Mucosa of stomach (tissue), 1 donor: ENCODE measurements around the gene CFAP58.

Experiments
- H3K27me3 ChIP-seq: one replicate; pipeline ENCODE4 v1.7.0; 2013; ENCODE audit warnings: mild to moderate bottlenecking, low read length; ENCODE audit not compliant: control insufficient read depth, insufficient read depth
- H3K36me3 ChIP-seq: one replicate; pipeline ENCODE4 v1.7.0; 2013; ENCODE audit warnings: low read length; ENCODE audit not compliant: control insufficient read depth, insufficient read depth
- H3K4me1 ChIP-seq: one replicate; pipeline ENCODE4 v1.7.0; 2013; ENCODE audit warnings: mild to moderate bottlenecking, low read length; ENCODE audit not compliant: control insufficient read depth, insufficient read depth
- H3K4me3 ChIP-seq: one replicate; pipeline ENCODE4 v1.7.0; 2013; ENCODE audit warnings: low read length
- H3K9ac ChIP-seq: one replicate; pipeline ENCODE4 v1.7.0; 2013; ENCODE audit warnings: mild to moderate bottlenecking, low read length, moderate library complexity
- H3K9me3 ChIP-seq: one replicate; pipeline ENCODE4 v1.7.0; 2013; ENCODE audit warnings: mild to moderate bottlenecking, low read length, moderate library complexity; ENCODE audit not compliant: control insufficient read depth
- donor health status: Pancreatic carcinoma.

CFAP58 gene

GRCh38 chr10:104340641-104341040 is 13.0 kb upstream of the CFAP58 start:
- Histone ChIP-seq H3K9me3 (no peaks in the 10 kb centered on the region), H3K9ac (peak overlapping the region; percentile 41)

GRCh38 chr10:104342941-104343411 is 10.7 kb upstream of the CFAP58 start:
- no peaks in the 10 kb centered on the region for H3K27me3 ChIP-seq
- no peaks in the 10 kb centered on the region for H3K36me3 ChIP-seq
- H3K4me3 ChIP-seq, result no peak overlapping the region
- H3K4me1 ChIP-seq, result peaks cover 19% of the 10 kb centered on the region
- H3K9me3 ChIP-seq, result no peaks in the 10 kb centered on the region
- H3K9ac ChIP-seq, result no peak overlapping the region

More at GRCh38 chr10:104340641-104341040, 13.0 kb upstream of the CFAP58 start:
- peaks cover 24% of the 10 kb centered on the region for H3K4me1 ChIP-seq
- no peaks in the 10 kb centered on the region for H3K36me3 ChIP-seq
- no peak overlapping the region for H3K4me3 ChIP-seq
- H3K27me3 ChIP-seq, result no peaks in the 10 kb centered on the region

- Histone ChIP-seq H3K4me1 (peaks cover 16% of the 10 kb centered on the region), H3K9ac (no peak overlapping the region)
Observed at GRCh38 chr10:104344219-104344618, 9.4 kb upstream of the CFAP58 start.

GRCh38 chr10:104345515-104345914 is 8.1 kb upstream of the CFAP58 start:
- H3K9ac ChIP-seq, result no peak overlapping the region
- H3K27me3 ChIP-seq, result no peaks in the 10 kb centered on the region
- H3K9me3 ChIP-seq, result no peaks in the 10 kb centered on the region
- H3K36me3 ChIP-seq, result no peaks in the 10 kb centered on the region
- peaks cover 13% of the 10 kb centered on the region for H3K4me1 ChIP-seq
- no peak overlapping the region for H3K4me3 ChIP-seq

More at GRCh38 chr10:104344219-104344618, 9.4 kb upstream of the CFAP58 start:
- H3K36me3 ChIP-seq, result no peaks in the 10 kb centered on the region
- H3K27me3 ChIP-seq, result no peaks in the 10 kb centered on the region
- no peaks in the 10 kb centered on the region for H3K9me3 ChIP-seq
- no peak overlapping the region for H3K4me3 ChIP-seq

GRCh38 chr10:104345941-104346340 is 7.7 kb upstream of the CFAP58 start:
- no peaks in the 10 kb centered on the region for H3K9me3 ChIP-seq
- H3K27me3 ChIP-seq, result no peaks in the 10 kb centered on the region
- no peak overlapping the region for H3K9ac ChIP-seq
- H3K4me3 ChIP-seq, result no peak overlapping the region
- no peaks in the 10 kb centered on the region for H3K36me3 ChIP-seq
- H3K4me1 ChIP-seq, result peaks cover 9% of the 10 kb centered on the region

- Histone ChIP-seq H3K9ac (no peak overlapping the region), H3K9me3 (no peaks in the 10 kb centered on the region)
Observed at GRCh38 chr10:104347295-104348045, 6.2 kb upstream of the CFAP58 start.

GRCh38 chr10:104348601-104349000 is 5.0 kb upstream of the CFAP58 start:
- Histone ChIP-seq H3K36me3 (no peaks in the 10 kb centered on the region), H3K4me3 (no peak overlapping the region), H3K9ac (no peak overlapping the region), H3K9me3 (no peaks in the 10 kb centered on the region), H3K27me3 (no peaks in the 10 kb centered on the region), H3K4me1 (peaks cover 14% of the 10 kb centered on the region)

More at GRCh38 chr10:104347295-104348045, 6.2 kb upstream of the CFAP58 start:
- Histone ChIP-seq H3K4me3 (no peak overlapping the region), H3K36me3 (no peaks in the 10 kb centered on the region), H3K4me1 (peaks cover 11% of the 10 kb centered on the region), H3K27me3 (no peaks in the 10 kb centered on the region)

GRCh38 chr10:104349623-104350126 is 4.0 kb upstream of the CFAP58 start:
- H3K4me3 ChIP-seq, result no peak overlapping the region
- no peaks in the 10 kb centered on the region for H3K9me3 ChIP-seq
- peaks cover 18% of the 10 kb centered on the region for H3K4me1 ChIP-seq
- H3K27me3 ChIP-seq, result no peaks in the 10 kb centered on the region
- H3K36me3 ChIP-seq, result no peaks in the 10 kb centered on the region
- no peak overlapping the region for H3K9ac ChIP-seq

GRCh38 chr10:104350127-104350635 is 3.5 kb upstream of the CFAP58 start:
- H3K9ac ChIP-seq, result no peak overlapping the region

GRCh38 chr10:104351061-104351702 is 2.5 kb upstream of the CFAP58 start:
- H3K9ac ChIP-seq, result no peak overlapping the region
- H3K27me3 ChIP-seq, result no peaks in the 10 kb centered on the region
- H3K9me3 ChIP-seq, result no peaks in the 10 kb centered on the region
- peaks cover 18% of the 10 kb centered on the region for H3K4me1 ChIP-seq
- H3K4me3 ChIP-seq, result no peak overlapping the region
- H3K36me3 ChIP-seq, result no peaks in the 10 kb centered on the region

More at GRCh38 chr10:104350127-104350635, 3.5 kb upstream of the CFAP58 start:
- no peak overlapping the region for H3K4me3 ChIP-seq
- peaks cover 18% of the 10 kb centered on the region for H3K4me1 ChIP-seq
- H3K27me3 ChIP-seq, result no peaks in the 10 kb centered on the region
- H3K36me3 ChIP-seq, result no peaks in the 10 kb centered on the region
- H3K9me3 ChIP-seq, result no peaks in the 10 kb centered on the region

GRCh38 chr10:104351919-104352318 is 1.7 kb upstream of the CFAP58 start:
- Histone ChIP-seq H3K9me3 (no peaks in the 10 kb centered on the region), H3K9ac (no peak overlapping the region), H3K36me3 (no peaks in the 10 kb centered on the region), H3K4me1 (peaks cover 18% of the 10 kb centered on the region), H3K27me3 (no peaks in the 10 kb centered on the region), H3K4me3 (no peak overlapping the region)

GRCh38 chr10:104359811-104360210 is 6.2 kb downstream of the CFAP58 start:
- Histone ChIP-seq H3K4me1 (no peaks in the 10 kb centered on the region), H3K9ac (no peak overlapping the region), H3K4me3 (no peak overlapping the region), H3K36me3 (no peaks in the 10 kb centered on the region), H3K9me3 (no peaks in the 10 kb centered on the region), H3K27me3 (peaks cover 5% of the 10 kb centered on the region)
